Cerebellar cortex (tissue), 1 donor: Measurements from ENCODE around the gene GPRIN3.
A peak's percentile ranks its signal among the peaks of the same experiment; 100 is the strongest.
"Not testable (repeated sequence)": the region's sequence is repeated elsewhere in the genome, so short reads cannot be mapped to it uniquely, and the experiment has no call there.

Experiments
- DNase-seq: peaks from one replicate; pipeline ENCODE4 v3.0.0-alpha.2; 2015; ENCODE audit warnings: low spot score

The GPRIN3 gene

DNA sequence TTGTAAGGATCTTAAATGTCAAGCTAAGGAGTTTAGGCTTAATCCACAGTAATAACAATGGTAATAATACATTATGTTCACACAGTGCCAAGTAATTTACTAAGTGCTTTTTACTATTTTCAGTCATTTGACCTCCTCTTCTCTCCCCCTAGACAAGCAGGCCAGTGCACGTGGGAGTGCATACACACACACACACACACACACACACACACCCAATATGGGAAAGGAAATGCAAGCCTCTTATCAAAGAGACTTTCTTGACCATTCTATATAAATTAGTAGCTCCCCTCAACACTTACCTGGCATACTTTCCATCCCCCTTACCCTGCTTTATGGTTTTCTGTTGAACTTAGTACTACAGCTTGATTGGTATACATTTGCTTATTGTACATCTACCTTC, 3.8 kb upstream of the GPRIN3 start:
- DNase-seq, result no peak

DNA sequence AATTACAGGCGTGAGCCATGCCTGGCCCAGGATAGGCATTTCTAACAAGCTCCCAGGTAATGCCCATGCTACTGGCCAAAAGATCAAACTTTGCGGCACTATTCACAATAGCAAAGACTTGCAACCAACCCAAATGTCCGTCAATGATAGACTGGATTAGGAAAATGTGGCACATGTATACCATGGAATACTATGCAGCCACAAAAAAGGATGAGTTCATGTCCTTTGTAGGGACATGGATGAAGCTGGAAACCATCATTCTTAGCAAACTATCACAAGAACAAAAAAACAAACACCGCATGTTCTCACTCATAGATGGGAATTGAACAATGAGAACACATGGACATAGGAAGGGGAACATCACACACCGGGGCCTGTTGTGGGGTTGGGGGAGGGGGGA, 1.6 kb upstream of the GPRIN3 start:
- DNase-seq, result not testable (repeated sequence)

DNA sequence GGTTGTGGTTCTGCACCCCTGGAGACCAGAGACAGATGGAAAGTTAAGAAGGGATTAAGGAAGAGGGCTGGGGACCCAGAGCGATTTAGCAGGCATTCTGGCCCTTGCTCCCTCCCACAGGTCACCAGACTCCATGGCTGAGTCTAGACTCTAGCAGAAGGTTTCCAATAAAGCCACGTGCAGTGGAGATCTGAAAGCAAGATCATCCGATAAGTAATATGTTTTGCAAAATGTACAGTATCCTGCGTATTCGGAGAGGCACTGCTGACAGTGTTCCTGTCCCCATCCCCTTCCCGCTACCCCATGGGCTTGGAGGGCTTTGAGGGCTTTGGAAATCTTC, 531 bp upstream of the GPRIN3 start:
- DNase-seq, result no peak

- no peak for DNase-seq
Observed at GRCh38 chr4:89307178-89307445, 488 bp downstream of the GPRIN3 start.

DNA sequence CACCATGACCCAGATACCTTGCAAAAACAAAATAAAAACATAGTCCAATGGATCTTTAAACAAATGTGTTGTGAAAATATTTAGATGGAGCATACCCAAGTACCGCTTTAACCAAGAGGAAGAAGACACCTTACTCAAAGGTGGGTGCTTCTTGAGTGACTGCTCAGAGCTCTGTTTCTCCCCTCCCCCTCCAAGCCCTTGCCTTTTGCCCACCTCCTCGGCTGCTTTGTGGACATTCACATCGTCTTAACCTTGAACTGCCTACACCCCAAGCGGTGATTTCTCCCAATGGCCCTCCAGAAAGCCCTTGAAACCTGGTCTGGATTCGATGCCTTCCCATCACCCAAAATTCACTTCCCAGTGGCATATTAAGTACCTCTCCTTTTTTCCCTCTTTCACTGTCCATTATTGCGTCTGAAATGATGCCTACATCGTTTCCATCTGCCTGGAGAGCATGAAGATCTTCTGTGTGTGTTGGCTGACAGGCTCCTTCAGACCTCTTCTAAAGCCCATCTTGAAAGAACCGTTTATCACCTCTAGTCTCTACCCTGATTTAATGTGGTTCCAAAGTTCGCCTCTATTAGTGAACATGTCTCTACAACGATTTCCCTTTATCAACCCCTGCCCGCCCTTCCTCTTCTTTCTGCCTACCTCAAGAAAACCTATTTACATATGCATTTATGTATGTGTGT, 968 bp downstream of the GPRIN3 start:
- no peak for DNase-seq

DNA sequence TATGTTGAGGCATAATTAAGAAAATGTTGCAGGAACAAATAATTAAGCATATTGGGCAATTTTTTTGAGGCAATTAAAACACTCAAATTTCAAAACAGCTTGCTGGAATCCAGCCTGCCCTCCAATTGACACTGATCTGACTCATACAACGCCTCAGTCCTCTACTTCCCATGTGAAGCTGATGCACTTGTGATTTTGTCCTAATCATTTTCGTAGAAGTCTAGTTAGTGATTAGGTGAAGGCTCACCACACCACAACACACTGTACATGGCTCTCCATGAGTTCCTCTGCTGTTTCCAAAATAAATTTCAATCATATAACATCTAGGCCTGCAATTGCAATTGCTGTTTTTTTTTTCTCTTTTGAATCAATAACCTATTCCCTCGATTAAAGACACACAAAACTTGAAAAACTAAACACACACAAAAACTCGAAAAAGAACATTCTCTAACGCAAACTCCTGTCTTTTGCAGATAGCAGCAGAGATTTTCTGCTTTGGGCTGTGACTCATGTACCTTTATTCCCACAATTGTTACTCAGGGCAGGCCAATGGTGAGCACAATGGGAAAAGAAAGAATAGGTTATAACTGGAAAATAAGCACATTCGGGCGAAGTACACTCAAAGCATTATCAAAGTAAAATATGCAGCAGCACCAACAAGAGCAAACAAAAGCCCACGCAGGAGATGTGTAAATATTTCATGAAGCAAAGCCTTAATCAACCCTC, 1.7 kb downstream of the GPRIN3 start:
- no peak for DNase-seq

DNA sequence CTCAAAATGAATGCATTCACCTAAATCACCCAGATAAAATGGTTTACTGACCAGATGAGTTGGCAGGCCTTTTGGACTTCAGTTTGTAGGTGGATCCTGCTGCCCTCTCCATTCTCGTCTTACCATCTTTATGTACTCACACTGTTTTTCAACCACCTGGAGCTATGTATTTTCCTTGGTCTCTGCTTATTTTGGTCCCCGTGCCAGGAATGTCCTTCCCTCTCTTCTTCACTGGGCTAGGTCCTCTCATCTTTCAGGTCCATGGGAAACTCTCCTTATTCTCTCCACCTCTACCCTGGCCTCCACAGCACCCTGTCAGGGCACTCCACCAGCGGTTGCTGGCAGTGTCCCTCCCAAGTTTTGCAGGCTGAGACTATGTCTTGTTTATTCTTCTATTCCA, 2.6 kb downstream of the GPRIN3 start:
- DNase-seq, result no peak

DNA sequence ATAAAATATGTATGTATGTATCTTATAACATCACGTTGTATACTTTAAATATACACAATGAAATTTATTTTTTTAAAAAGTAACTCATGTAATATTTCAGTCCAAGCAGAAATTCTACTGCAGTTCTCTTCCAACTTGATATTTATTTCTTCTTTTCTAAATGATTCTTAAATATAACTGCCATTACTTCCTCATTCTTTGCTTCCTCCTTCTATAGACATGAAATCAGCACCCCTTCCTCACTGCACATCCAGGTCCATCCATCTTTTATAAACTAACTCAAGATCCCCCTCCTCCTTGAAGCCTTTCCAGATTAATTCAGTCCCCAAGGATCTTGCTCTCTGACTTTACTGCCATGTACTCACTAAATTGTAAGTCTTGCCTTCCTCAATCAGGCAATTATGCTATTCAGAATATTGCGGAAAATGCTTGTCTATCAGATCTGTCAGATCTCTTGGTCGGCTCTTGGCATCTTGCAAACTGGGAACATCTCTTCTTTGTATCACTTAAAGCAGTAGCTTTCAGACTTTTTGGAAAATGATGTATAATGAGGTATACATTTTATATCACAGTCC, 3.7 kb downstream of the GPRIN3 start:
- no peak for DNase-seq

- peak; percentile 88 for DNase-seq
Observed at GRCh38 chr4:89303177-89303576, 4.4 kb downstream of the GPRIN3 start.

DNA sequence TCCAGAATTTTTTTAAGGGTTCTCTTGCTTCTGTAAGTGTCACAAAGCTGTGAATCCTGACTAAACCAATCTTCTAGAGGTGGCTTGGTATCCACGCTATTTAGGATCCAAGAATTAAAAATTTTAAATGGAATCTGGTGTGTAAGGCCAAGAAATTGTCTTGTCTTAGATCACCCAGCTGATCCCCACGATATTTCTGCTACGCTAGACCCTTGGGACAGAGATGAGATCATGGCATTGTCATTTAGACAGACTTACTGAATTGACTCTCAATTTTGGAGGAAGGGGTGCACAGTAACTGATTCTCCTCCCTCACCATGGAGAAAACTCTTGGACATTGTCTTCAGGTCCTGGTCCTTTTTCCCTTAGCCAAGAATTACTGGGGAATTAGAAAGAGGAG, 5.7 kb downstream of the GPRIN3 start:
- DNase-seq, result no peak

DNA sequence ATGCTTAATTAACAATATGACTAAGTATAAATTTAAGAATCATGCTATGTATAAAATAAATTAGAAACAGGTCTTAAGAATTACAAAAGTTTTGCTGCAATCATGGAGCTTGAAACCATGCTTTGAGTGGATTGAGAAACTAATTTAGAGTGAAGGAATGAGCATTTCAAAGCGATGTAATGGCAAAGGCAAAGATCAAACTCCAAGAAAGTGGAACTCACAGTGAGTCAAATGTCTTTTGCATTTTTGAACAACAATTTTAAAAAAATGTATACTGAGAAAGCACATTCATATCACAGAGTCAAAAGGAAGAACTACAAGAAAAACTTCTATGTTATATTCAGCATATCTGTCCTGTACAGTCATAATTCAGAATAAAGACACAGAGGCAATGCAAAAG, 6.6 kb downstream of the GPRIN3 start:
- DNase-seq, result no peak

DNA sequence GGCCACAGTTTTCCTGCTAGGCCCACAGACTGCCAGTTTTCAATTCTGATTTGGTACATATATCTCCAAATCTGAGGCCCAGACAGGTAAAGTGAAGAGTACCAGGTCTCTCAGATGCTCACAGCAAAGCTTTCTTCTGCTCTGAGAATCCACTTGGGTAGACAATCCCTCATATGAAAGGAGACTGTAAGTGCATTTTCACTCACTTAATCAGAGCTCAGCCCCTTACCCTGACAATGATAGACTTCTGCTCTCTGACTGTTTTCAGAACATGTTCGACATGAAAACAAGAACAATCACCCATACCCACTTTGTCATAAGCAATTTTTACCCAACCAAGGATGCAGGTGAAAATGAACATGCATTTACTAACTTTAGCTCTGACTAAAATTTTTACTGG, 7.1 kb downstream of the GPRIN3 start:
- no peak for DNase-seq

DNA sequence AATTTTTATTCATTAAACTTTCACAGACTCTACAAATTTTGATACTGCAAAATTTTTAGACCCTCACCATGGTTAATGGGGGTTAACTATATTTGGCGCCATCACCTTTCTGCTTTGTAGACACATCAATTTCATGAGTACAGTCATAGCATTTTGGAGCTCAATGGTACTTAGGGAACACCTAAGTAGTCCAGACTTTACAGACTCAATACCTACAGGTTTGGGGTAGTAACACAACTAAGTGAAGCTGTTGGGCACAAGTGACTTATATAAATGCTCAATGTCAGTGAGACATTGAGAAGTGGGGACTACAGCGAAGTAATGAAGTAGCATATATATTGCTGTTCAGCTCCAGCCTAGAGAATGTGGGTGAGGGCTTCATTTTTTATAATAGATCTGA, 7.5 kb downstream of the GPRIN3 start:
- DNase-seq, result no peak

GRCh38 chr4:89299153-89299791, 8.3 kb downstream of the GPRIN3 start:
- no peak for DNase-seq

DNA sequence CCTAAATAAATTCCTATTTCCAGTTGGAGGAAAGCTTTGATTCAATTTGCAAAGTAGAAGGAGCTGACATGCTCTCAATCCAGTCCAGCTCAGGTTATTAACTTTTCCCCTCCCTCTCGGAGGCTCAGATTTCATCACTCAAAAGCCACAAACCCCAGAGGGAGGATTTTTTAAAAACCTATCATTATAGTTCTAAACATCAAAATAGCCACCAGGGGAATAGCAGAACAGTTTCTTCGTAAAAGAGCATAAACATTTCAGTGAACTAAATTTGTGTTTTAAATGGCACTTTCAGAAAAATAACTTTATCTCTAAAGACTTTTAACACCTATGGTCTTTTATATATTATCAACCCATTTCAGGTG, 8.8 kb downstream of the GPRIN3 start:
- DNase-seq, result no peak

DNA sequence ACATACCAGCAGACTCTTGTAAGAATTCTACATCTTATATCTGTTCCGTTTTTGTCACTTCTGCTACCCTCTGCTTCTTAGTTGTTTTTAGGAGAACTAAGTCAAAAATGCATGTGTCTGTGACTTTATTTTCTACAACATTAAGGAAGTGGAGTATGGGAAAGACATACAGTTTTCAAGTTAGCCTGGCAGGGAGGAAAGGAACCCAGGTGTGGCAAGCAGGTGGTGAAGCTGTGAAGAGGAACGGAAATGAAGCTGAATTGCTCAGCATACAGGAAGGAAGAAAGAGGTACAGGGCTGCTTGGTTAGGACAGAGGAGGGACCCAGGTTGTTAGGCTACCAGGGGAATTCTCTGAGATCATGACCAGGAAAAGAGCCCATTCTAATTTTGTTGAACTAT, 9.4 kb downstream of the GPRIN3 start:
- DNase-seq, result no peak

- no peak for DNase-seq
Observed at GRCh38 chr4:89296896-89297295, 10.7 kb downstream of the GPRIN3 start.

DNA sequence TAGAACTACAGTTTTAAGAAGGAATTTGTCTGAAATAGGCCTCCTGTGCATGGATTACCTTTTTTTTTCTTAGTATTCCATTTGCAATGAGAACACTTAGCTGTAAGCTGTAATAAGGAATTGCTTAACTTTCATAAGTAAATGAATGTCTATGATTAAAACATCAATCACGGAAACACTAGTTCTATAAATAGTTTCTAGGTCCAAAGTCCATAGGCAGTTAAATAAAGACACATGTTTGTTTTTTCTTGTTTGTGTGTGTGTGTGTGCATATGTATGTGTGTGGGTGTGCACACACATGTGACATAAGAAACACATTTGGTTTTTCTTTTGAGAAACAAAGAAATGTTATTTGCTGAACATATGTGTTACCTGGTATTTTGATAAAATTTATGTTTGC, 11.2 kb downstream of the GPRIN3 start:
- DNase-seq, result no peak

GRCh38 chr4:89295415-89295927, 12.1 kb downstream of the GPRIN3 start:
- DNase-seq, result no peak

- no peak for DNase-seq
Observed at GRCh38 chr4:89294573-89295269, 12.9 kb downstream of the GPRIN3 start.

GRCh38 chr4:89293299-89293698, 14.3 kb downstream of the GPRIN3 start:
- DNase-seq, result no peak

DNA sequence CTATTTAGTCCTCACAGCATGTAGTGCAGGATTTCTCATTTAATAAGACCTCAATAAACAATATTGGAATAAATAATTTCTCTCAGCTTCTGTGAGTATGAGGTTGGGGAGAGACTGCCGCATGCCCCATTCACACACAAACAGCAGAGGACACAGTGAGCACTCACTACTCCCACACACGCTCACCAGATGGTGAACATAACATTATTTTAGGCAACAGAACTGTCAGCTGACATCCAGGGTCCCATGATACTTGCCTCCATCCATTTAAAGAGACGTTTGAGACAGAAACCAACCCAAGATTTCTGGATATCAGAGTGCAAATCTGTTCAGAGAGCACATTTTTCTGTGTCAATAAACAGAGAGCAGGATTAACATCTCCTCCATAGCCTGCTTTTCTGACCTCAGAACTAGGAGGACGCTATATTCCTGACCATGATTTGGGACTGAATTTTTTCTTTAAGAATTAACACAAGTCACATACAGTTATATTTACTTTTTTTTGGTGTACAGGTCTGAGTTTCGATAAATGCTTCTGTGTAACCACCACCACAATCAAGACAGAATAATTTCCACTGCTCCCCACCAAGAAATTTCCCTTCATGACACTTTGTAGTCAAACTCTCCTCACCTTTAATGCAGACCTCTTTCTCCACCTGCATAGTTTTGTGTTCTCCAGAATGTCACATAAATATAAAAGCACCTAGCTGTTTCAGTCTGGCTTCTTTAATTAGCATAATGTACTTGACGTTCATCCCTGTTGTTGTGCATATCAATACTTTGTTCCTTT, 16.7 kb downstream of the GPRIN3 start:
- DNase-seq, result peak; percentile 90
